Measurements from ENCODE around the gene DEDD2.

GRCh38 chr19:42165146-42165545, 52.3 kb downstream of the DEDD2 start:
- TF ChIP-seq CTCF (IDR thresholded peaks at IDR 0.05), result no peak
- no peak for TF ChIP-seq POLR2A (IDR thresholded peaks at IDR 0.05)
